Jurkat, Clone E6-1 (cell line): ENCODE measurements around the gene CANT1. TPM values are rescaled to one million over a fixed set of nuclear protein-coding genes. Genes with fewer than 3 reads are reported as not detected.

Experiments
- DNase-seq: peaks from one replicate; pipeline ENCODE4 v3.0.0-alpha.2; 2011; ENCODE audit warnings: low read depth, low spot score
- H3K4me3 ChIP-seq: 2 replicates; pipeline ENCODE4 v1.5.1; 2011; ENCODE audit warnings: mild to moderate bottlenecking, low read length, control low read depth, moderate library complexity
- polyA plus RNA-seq: library from polyadenylated mRNA; unstranded; fragments of >200 nt; gene quantifications from one replicate; pipeline ENCODE4 v1.2.1, GENCODE V29; 2012; ENCODE audit warnings: missing spikeins; ENCODE audit not compliant: insufficient read length, insufficient read depth

CANT1 gene
- 24.8 TPM for polyA plus RNA-seq

- peak; percentile 81 for DNase-seq
- peak within 1 kb of the TSS; percentile 97 for H3K4me3 ChIP-seq
These were observed at the start of gene CANT1 for GRCh38 chr17:79009397-79010303. Gene CANT1, minus strand, starts transcription at chr17:79009764. Its CDS starts 12,142 bp downstream, at chr17:78997622.

GRCh38 chr17:79057737-79058385 lies 48.3 kb upstream of the CANT1 start:
- DNase-seq = no peak
- H3K4me3 ChIP-seq = no peak overlapping the region

DNA sequence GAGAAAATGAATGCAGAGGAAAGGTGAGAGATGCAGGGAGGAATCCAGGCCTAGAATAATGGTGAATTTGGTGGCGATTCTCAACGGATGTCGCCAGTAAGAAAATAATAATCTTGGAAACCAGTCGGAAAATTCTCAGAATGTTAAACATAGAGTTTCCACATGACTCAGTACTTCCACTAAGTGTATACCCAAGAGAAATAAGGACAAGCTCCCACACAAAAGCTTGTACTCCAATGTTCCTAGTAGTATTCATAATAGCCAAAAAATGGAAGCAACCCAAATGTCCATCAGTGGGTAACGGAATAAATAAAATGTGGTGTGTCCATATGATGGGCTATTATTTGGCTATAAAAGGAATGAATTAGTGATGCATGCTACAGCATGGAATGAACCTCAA lies 45.6 kb upstream of the CANT1 start:
- DNase-seq = no peak
- no peak overlapping the region for H3K4me3 ChIP-seq

DNA sequence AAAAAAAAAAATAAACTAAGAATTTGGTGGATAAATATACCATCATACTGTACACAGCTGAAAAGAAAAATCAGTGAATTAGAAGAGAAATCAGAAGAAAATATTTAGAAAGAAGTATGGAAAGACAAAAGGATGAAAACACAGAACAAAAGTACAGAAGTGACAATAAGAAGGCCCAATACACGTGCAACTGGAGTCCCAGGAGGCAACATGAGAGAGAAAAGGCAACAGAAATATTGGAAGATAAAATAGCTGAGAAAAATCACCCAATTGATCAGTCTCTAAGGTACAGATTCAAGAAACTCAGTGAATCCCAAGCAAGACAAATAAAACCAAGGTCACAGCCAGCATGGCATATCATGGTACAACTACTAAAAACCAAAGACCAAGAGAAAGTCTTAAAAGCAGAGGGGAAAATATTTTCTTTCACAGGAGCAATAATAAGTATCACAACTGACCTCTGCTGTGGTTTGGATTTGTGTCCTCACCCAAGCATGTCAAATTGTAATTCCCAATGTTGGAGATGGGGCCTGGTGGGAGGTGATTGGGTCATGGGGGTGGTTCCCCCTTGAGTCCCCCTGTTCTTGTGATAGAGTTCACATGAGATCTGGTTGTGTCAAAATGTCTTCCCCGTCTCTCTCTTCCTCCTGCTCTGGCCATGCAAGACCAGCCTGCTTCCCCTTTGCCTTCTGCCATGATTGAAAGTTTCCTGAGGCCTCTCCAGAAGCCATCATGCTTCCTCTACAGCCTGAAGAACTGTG lies 44.8 kb upstream of the CANT1 start:
- H3K4me3 ChIP-seq = no peak overlapping the region
- no peak for DNase-seq

DNA sequence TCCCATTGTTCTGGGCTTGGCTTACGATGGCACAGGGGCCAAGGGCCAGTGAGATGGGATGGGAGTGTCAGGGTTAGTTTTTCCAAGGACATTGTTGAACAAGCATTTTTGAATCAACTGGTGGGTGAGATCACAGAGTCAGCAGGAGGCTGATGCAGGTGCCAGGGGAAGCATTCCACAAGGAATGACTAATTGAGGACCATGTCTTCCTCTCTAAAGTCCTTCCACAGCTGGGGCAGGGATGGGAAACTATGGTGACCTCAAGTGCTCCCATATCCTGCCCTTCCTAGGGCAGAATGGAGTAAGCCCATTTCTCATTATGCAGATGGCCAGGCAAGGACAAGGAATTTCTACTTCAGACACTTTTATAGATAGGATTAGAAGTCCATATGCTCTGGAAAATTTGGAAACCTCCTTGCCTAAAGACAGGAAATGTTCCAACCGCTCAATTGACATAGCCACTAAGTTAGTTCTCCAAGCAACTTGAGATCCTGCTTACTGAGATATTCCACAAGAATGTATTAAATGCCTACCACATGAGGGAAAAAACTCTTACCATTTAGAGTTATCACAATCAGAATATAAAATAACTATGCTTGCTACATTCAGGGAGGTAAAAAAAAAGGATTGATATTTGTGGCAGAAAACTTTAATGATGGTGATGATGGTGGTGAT lies 43.8 kb upstream of the CANT1 start:
- no peak for DNase-seq
- no peak overlapping the region for H3K4me3 ChIP-seq

DNA sequence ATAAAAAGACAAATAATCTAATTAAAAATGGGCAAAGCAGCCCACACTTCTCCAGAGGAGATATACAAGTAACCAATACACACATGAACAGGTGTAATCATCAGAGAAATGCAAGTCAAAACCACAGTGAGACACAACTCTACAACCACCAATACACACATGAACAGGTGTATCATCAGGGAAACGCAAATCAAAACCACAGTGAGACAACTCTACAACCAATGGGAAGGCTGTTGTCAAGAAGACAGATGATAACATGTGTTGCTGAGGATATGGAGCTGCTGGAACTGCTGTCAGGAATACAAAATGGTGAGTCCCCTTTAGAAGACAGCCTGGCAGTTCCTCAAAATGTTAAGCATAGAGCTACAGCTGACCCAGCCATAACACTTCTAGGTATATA lies 42.6 kb upstream of the CANT1 start:
- DNase-seq = no peak
- no peak overlapping the region for H3K4me3 ChIP-seq

GRCh38 chr17:79051306-79051705 lies 41.7 kb upstream of the CANT1 start:
- no peak for DNase-seq
- no peak overlapping the region for H3K4me3 ChIP-seq

DNA sequence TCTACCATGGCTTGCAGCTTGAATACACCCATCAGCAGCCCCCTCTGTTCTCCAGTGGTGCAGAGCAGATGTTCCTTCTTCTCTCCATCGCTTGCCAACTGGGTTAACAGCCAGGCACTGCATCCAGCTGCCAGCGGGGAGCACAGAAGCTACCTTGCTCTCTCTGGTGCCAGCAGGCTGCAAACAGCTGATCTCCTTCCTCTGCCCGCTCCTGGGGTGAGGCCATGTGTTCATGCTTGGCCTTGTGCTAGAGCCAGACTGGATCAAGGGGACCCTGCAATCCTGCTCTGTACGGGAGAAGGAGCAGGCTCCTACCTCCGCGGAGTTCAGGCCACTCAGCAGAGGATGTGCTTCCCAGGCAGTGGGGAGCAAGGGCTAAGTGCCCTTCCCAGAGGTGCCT lies 41.0 kb upstream of the CANT1 start:
- H3K4me3 ChIP-seq = no peak overlapping the region
- DNase-seq = no peak

DNA sequence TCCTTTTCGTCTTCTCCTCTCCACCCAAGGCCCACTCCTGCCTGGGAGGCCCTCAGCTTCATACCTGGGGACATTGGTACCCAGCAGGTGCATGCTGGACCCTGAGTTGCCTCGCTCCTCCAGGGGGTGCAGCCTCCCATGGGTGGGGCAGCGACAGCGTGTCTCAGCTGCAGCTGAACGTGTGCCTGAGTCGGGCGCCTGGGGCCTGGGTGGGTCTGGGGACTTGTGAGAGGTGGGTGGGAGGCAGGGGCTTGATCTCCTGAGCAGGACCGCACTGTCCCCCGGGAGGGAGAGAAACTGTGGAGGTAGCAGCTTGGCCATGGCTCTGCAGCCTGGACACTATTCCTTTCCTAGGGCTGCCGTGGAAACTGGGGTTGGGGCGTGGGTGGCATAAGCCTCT lies 40.3 kb upstream of the CANT1 start:
- H3K4me3 ChIP-seq = no peak overlapping the region
- DNase-seq = no peak

- DNase-seq = no peak
- H3K4me3 ChIP-seq = no peak overlapping the region
These were observed 39.5 kb upstream of the CANT1 start for GRCh38 chr17:79048826-79049755.

DNA sequence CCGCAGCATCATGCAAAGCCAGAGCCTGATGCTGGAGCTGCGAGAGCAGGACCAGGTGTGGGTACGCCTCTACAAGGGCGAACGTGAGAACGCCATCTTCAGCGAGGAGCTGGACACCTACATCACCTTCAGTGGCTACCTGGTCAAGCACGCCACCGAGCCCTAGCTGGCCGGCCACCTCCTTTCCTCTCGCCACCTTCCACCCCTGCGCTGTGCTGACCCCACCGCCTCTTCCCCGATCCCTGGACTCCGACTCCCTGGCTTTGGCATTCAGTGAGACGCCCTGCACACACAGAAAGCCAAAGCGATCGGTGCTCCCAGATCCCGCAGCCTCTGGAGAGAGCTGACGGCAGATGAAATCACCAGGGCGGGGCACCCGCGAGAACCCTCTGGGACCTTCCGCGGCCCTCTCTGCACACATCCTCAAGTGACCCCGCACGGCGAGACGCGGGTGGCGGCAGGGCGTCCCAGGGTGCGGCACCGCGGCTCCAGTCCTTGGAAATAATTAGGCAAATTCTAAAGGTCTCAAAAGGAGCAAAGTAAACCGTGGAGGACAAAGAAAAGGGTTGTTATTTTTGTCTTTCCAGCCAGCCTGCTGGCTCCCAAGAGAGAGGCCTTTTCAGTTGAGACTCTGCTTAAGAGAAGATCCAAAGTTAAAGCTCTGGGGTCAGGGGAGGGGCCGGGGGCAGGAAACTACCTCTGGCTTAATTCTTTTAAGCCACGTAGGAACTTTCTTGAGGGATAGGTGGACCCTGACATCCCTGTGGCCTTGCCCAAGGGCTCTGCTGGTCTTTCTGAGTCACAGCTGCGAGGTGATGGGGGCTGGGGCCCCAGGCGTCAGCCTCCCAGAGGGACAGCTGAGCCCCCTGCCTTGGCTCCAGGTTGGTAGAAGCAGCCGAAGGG lies 38.6 kb upstream of the CANT1 start:
- no peak overlapping the region for H3K4me3 ChIP-seq

DNA sequence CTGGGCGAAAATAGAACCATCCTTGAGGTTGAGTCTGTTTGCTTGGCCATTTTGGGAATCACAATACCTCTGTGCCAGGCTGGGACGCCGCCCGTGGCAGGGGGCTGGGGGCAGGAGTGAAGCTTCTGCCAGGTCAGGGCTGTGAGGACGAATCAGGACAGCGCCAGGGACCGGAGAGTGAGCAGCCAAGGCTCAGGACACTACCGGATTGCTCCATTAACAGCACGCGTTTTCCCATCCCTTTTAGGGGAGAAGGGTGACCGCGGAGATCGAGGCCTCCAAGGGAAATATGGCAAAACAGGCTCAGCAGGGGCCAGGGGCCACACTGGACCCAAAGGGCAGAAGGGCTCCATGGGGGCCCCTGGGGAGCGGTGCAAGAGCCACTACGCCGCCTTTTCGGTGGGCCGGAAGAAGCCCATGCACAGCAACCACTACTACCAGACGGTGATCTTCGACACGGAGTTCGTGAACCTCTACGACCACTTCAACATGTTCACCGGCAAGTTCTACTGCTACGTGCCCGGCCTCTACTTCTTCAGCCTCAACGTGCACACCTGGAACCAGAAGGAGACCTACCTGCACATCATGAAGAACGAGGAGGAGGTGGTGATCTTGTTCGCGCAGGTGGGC lies 37.8 kb upstream of the CANT1 start:
- H3K4me3 ChIP-seq = no peak overlapping the region
- no peak for DNase-seq

More for the DNA sequence above, 38.6 kb upstream of the CANT1 start:
- no peak for DNase-seq

DNA sequence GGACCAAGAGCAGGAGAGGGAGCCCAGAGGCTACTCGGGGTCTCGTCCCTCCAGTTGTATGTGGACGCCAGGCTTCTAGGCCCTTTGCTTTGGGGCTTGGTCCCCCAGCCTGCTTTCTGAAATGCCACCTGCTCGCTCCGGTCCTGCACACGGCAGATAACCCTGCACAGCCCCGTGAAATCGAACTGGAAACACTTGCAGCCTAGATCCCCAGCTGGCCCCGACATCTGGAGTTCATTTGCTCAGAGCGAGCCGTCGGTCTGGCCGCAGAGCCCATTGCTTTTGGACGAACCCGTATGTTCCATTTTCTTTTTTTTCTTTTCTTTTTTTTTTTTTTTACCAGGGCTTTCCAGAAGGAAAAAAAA lies 37.3 kb upstream of the CANT1 start:
- H3K4me3 ChIP-seq = no peak overlapping the region
- no peak for DNase-seq

- DNase-seq = no peak
- H3K4me3 ChIP-seq = no peak overlapping the region
These were observed 36.8 kb upstream of the CANT1 start for GRCh38 chr17:79046197-79046915.

DNA sequence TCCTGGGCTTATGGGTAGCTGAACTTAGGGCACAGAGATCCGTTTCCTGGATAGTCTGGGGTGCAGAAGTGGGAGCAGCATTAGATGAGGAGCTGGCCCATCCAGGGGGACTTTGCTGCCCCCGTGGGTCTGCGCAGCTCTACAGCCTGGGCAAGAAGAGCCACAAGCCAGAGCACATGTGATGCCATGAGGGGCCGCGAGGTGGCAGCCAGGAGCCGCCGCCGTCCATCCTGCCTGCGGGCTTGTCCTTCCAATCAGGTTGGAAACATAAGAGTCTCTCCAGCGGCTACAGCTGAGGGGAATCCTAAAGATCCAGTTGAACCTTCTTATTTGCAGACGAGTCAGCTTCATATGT lies 36.3 kb upstream of the CANT1 start:
- peak; percentile 37 for DNase-seq
- H3K4me3 ChIP-seq = no peak overlapping the region

DNA sequence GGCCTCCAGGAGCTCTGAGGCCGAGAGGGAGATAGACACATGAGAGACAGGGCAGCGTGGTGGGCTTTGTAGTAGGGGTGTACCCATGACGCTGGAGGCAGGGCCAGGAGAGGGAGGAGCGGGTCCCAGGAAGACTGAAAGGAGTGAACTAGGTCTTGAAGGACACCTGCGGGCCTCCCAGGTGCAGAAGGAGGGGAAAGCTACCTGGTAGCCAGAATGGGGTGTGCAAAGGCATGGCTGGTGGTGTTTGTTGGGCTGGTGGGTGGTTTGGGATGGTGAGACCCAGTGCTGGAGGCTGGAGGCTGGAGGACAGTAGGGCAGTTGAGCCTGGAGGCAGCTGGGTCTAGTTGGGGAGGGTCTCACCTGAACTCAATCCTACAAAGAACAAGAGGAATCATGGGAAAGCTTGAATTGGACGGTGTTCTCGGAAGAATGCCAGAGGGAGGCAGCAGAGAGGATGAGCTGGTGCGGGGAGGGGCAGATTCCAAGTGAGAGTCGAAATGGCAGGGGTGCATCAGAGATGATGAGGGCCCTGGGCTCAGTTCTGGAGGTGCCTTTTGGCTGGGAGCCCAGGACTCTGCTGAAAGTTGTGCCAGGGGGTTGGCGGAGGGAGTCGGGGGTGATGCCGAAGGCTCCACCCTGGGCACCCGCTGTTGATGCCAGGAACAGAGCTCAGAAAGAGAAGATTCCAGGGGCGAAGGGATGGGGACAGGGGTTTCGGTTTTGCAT lies 35.6 kb upstream of the CANT1 start:
- no peak for DNase-seq
- no peak overlapping the region for H3K4me3 ChIP-seq
